ENCODE measurements around the gene SDHD. TPM values are rescaled to one million over a fixed set of nuclear protein-coding genes. Genes with fewer than 3 reads are reported as not detected.

SDHD gene
- total and polyA plus RNA-seq, 9 of the 15 experiments (the other 6 are each of a cell fraction or from before 2014, with no cell fraction given) = 150 to 1,225 (median 215) TPM

DNA sequence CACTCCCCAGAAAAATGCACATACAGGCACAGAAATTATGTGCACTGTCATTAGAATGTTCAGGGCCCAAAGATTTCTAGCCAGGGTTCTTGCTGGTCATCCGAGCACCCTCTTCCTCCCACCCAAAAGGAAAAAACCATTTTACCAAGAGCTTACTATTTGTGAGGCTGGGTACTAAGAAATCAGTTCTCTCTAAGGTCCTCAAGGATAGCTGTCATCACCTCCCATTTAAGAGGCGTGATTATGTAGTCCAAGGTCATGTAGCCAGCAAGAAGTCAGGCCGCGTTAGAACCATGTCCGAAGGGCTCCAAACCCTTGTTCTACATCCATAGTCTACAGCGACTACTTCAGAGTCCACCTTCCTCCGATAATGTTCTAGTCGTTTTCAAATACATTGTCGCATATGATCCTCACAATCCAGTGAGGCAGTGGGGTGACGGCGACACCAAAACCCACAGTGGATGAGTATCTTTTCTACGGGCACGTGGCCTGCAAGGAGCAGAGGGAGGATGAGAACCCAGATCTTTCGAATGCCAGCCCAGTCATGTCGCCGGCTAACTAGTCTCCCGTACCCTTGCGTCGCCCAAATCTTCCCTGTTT is 751 bp upstream of the SDHD start (continued):
- TF ChIP-seq, protein P1, sequence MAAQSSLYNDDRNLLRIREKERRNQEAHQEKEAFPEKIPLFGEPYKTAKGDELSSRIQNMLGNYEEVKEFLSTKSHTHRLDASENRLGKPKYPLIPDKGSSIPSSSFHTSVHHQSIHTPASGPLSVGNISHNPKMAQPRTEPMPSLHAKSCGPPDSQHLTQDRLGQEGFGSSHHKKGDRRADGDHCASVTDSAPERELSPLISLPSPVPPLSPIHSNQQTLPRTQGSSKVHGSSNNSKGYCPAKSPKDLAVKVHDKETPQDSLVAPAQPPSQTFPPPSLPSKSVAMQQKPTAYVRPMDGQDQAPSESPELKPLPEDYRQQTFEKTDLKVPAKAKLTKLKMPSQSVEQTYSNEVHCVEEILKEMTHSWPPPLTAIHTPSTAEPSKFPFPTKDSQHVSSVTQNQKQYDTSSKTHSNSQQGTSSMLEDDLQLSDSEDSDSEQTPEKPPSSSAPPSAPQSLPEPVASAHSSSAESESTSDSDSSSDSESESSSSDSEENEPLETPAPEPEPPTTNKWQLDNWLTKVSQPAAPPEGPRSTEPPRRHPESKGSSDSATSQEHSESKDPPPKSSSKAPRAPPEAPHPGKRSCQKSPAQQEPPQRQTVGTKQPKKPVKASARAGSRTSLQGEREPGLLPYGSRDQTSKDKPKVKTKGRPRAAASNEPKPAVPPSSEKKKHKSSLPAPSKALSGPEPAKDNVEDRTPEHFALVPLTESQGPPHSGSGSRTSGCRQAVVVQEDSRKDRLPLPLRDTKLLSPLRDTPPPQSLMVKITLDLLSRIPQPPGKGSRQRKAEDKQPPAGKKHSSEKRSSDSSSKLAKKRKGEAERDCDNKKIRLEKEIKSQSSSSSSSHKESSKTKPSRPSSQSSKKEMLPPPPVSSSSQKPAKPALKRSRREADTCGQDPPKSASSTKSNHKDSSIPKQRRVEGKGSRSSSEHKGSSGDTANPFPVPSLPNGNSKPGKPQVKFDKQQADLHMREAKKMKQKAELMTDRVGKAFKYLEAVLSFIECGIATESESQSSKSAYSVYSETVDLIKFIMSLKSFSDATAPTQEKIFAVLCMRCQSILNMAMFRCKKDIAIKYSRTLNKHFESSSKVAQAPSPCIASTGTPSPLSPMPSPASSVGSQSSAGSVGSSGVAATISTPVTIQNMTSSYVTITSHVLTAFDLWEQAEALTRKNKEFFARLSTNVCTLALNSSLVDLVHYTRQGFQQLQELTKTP (IDR thresholded peaks at IDR 0.05; ENCODE audit: low read depth in 1 of 2, partially characterized antibody in 2 of 2) = no peak
- TF ChIP-seq CBX1 (IDR thresholded peaks at IDR 0.05; ENCODE audit: low read depth) = no peak
- TF ChIP-seq EP300 (IDR thresholded peaks at IDR 0.05; ENCODE audit: low read length) = no peak
- TF ChIP-seq TAF15 (IDR thresholded peaks at IDR 0.05; ENCODE audit: low read depth, low read length) = no peak
- TF ChIP-seq, protein P2, sequence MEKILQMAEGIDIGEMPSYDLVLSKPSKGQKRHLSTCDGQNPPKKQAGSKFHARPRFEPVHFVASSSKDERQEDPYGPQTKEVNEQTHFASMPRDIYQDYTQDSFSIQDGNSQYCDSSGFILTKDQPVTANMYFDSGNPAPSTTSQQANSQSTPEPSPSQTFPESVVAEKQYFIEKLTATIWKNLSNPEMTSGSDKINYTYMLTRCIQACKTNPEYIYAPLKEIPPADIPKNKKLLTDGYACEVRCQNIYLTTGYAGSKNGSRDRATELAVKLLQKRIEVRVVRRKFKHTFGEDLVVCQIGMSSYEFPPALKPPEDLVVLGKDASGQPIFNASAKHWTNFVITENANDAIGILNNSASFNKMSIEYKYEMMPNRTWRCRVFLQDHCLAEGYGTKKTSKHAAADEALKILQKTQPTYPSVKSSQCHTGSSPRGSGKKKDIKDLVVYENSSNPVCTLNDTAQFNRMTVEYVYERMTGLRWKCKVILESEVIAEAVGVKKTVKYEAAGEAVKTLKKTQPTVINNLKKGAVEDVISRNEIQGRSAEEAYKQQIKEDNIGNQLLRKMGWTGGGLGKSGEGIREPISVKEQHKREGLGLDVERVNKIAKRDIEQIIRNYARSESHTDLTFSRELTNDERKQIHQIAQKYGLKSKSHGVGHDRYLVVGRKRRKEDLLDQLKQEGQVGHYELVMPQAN (IDR thresholded peaks at IDR 0.05; ENCODE audit: borderline replicate concordance) = peak; percentile 73; the same call in 1 of the 2 replicates
- no peak for TF ChIP-seq MCM3 (IDR thresholded peaks at IDR 0.05)
- TF ChIP-seq, protein P3, sequence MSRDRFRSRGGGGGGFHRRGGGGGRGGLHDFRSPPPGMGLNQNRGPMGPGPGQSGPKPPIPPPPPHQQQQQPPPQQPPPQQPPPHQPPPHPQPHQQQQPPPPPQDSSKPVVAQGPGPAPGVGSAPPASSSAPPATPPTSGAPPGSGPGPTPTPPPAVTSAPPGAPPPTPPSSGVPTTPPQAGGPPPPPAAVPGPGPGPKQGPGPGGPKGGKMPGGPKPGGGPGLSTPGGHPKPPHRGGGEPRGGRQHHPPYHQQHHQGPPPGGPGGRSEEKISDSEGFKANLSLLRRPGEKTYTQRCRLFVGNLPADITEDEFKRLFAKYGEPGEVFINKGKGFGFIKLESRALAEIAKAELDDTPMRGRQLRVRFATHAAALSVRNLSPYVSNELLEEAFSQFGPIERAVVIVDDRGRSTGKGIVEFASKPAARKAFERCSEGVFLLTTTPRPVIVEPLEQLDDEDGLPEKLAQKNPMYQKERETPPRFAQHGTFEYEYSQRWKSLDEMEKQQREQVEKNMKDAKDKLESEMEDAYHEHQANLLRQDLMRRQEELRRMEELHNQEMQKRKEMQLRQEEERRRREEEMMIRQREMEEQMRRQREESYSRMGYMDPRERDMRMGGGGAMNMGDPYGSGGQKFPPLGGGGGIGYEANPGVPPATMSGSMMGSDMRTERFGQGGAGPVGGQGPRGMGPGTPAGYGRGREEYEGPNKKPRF (IDR thresholded peaks at IDR 0.05; ENCODE audit: low read depth, low read length) = no peak
- TF ChIP-seq, protein P4, sequence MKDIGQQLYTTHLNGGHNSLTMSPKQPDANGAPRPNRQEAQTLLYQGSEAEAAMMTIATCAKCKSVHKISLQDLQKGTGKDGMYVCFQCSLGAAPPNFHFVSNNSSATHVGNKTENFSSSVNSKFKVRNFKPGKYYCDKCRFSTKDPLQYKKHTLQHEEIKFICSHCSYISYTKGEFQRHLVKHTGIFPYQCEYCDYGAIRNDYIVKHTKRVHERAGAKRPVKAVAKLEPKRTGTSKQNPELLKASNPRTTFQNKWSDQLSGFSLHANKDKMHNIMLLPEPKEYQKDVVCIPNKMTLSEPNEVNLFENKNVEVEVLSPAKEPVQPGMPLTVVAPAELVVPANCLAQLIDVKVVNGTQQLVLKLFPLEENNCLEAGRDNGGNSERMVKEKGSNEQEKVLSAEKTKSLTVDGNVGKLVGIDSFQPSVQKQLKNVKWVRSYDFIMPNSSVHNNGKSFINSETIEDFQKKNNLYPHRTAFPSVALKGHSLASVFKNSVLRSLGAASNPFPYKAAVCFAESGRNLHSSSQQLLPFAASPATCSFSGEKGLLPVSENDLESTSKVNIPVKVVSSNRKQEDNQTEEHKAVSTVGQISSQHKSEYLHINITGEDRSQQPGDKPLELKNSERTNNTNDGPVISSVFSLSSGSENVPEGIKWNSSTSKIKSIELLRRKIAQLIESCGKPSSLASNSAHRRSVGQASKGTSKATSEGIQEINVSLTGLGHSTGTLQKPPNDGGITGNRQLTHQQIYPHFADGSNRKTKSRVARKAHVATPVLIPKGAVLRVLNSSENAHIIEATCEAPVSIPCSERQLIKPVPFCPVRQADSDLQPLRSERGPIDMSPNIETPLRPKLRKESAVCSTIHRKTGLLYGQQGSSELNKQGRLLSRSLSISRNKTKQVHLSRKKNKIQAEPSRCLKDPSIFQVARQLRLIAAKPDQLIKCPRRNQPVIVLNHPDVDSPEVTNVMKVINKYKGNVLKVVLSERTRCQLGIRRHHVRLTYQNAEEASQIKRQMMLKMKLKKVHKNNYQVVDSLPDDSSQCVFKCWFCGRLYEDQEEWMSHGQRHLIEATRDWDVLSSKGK (CRISPR knock-in tag; IDR thresholded peaks at IDR 0.05) = no peak
- TF ChIP-seq, protein P5, sequence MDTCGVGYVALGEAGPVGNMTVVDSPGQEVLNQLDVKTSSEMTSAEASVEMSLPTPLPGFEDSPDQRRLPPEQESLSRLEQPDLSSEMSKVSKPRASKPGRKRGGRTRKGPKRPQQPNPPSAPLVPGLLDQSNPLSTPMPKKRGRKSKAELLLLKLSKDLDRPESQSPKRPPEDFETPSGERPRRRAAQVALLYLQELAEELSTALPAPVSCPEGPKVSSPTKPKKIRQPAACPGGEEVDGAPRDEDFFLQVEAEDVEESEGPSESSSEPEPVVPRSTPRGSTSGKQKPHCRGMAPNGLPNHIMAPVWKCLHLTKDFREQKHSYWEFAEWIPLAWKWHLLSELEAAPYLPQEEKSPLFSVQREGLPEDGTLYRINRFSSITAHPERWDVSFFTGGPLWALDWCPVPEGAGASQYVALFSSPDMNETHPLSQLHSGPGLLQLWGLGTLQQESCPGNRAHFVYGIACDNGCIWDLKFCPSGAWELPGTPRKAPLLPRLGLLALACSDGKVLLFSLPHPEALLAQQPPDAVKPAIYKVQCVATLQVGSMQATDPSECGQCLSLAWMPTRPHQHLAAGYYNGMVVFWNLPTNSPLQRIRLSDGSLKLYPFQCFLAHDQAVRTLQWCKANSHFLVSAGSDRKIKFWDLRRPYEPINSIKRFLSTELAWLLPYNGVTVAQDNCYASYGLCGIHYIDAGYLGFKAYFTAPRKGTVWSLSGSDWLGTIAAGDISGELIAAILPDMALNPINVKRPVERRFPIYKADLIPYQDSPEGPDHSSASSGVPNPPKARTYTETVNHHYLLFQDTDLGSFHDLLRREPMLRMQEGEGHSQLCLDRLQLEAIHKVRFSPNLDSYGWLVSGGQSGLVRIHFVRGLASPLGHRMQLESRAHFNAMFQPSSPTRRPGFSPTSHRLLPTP (IDR thresholded peaks at IDR 0.05; ENCODE audit: borderline replicate concordance, extremely low read depth, insufficient read length) = peak; percentile 25
- TF ChIP-seq MYC (IDR thresholded peaks at IDR 0.05; ENCODE audit: low read depth, low read length) = peak; percentile 72; the same call in 1 of the 2 replicates
- peak; percentile 72; the same call in 1 of the 2 replicates for TF ChIP-seq MYC (CRISPR knock-in tag; IDR thresholded peaks at IDR 0.05; ENCODE audit: borderline replicate concordance, low read depth)
- no peak for TF ChIP-seq GATAD2A (IDR thresholded peaks at IDR 0.05)

Data from K562 (cell line).